C4-2B (cell line): Measurements from ENCODE around the gene TMEM240.

Experiments
- ZFX ChIP-seq: fragments of 450-650 bp; IDR thresholded peaks from 2 replicates; pipeline ENCODE4 v1.6.1; 2017
- TF ChIP-seq, protein P1 (sequence below): fragments of 450-650 bp; conservative IDR thresholded peaks from 2 replicates; pipeline ENCODE4 v1.5.1; 2017; ENCODE audit warnings: mild to moderate bottlenecking

DNA sequence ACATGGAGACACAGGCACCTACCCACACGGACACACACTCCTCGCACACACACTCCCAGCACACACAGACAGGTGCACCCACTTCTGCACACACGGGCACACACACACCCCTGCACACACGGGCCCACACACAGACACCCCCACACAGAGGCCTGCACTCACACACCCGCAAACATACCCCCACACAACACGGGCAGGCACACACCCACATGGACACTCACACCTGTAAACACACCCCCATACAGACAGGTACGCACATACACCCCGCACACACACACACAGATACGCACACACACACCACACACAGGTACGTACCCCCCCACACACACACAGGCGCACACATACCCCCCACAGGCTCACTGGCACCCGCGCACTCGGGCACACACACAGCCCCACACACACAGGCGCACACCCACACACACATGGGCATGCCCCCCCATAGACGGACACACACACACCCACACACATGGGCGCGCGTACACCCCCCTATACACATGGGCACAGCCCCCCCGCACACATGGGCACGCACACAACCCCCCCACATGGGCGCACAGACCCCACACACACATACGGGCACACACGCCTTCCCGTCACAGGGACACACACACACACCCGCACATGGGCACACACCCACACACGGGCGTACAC lies 22.3 kb downstream of the TMEM240 start:
- TF ChIP-seq, protein P1, sequence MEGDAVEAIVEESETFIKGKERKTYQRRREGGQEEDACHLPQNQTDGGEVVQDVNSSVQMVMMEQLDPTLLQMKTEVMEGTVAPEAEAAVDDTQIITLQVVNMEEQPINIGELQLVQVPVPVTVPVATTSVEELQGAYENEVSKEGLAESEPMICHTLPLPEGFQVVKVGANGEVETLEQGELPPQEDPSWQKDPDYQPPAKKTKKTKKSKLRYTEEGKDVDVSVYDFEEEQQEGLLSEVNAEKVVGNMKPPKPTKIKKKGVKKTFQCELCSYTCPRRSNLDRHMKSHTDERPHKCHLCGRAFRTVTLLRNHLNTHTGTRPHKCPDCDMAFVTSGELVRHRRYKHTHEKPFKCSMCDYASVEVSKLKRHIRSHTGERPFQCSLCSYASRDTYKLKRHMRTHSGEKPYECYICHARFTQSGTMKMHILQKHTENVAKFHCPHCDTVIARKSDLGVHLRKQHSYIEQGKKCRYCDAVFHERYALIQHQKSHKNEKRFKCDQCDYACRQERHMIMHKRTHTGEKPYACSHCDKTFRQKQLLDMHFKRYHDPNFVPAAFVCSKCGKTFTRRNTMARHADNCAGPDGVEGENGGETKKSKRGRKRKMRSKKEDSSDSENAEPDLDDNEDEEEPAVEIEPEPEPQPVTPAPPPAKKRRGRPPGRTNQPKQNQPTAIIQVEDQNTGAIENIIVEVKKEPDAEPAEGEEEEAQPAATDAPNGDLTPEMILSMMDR: no peak
- no peak for TF ChIP-seq ZFX
